K562 (cell line): Measurements from ENCODE around the gene GPC2. TPM values are rescaled to one million over a fixed set of nuclear protein-coding genes. Genes with fewer than 3 reads are reported as not detected.
A peak's percentile ranks its signal among the peaks of the same experiment; 100 is the strongest.

Source experiments
- ARHGAP35 ChIP-seq: fragments of 450-650 bp; IDR thresholded peaks from 2 replicates; pipeline ENCODE4 v1.6.1; 2018; ENCODE audit not compliant: partially characterized antibody
- ARID1B ChIP-seq: fragments of 450-650 bp; IDR thresholded peaks from 2 replicates; pipeline ENCODE4 v1.6.1; 2016; ENCODE audit warnings: antibody characterized with exemption, mild to moderate bottlenecking, inconsistent platforms
- CEBPB ChIP-seq: fragments of 450-650 bp; IDR thresholded peaks from 2 replicates; pipeline ENCODE4 v1.6.1; 2016; ENCODE audit warnings: missing genetic modification characterization, missing compliant biosample characterization
- CHD7 ChIP-seq: fragments of 200-600 bp; sonication (generic); IDR thresholded peaks from one replicate; pipeline ENCODE4 v1.6.1; 2012; ENCODE audit warnings: mild to moderate bottlenecking, low read depth, low read length, inconsistent platforms
- ZNF121 ChIP-seq: sonication (generic); formaldehyde crosslinking; conservative IDR thresholded peaks from 2 replicates; pipeline ENCODE4 v1.8.0; 2022; ENCODE audit warnings: missing genetic modification reagents
- ZNF609 ChIP-seq: sonication (generic); formaldehyde crosslinking; IDR thresholded peaks from 2 replicates; pipeline ENCODE4 v1.8.1; 2023; ENCODE audit warnings: missing genetic modification reagents, mild to moderate bottlenecking, borderline replicate concordance
- ZNF740 ChIP-seq, 3 experiments: fragments of 200-800 bp in 1 of 3; sonication (Bioruptor generic) in 1 of 3; sonication (generic) in 1 of 3; formaldehyde crosslinking in 1 of 3; IDR thresholded peaks; 2 replicates each; pipeline versions ENCODE4 v1.6.1 to v1.8.0; 2016 to 2022; ENCODE audit warnings: mild to moderate bottlenecking in 2 of 3, missing compliant biosample characterization in 2 of 3, missing genetic modification characterization in 2 of 3, missing genetic modification reagents in 1 of 3
- polyA plus RNA-seq, 8 experiments: library from polyadenylated mRNA; depleted of rRNA in 4 of 8; stranded (reverse) in 5 of 8; unstranded in 3 of 8; fragments of >200 nt; fragmentation: Nextera tagmentation in 2 of 8; fragmentation: Illumina TruSeq in 1 of 8; extraction: Ambion mirVana in 2 of 8; extraction: Trizol in 1 of 8; gene quantifications; 2 replicates each; pipeline versions ENCODE4 v1.2.1 to v1.2.3, GENCODE V29; 2011 to 2014; ENCODE audit warnings: inconsistent platforms in 1 of 8, missing spikeins in 1 of 8
- total RNA-seq, 7 experiments: library from RNA; depleted of rRNA in 6 of 7; stranded (reverse); fragments of >200 nt in 6 of 7; fragmentation: Illumina TruSeq in 2 of 7; extraction: Trizol in 2 of 7; gene quantifications; 2 replicates each; pipeline versions ENCODE4 v1.2.1 to v1.2.3, GENCODE V29; 2011 to 2021; ENCODE audit warnings: low replicate concordance in 1 of 7

Gene GPC2
- total and polyA plus RNA-seq, 9 of the 15 experiments (the other 6 are each of a cell fraction or from before 2014, with no cell fraction given) = 0.06 to 7.7 (median 1.4) TPM; not detected in 1

- no peak for TF ChIP-seq ZNF609 (CRISPR knock-in tag)
- TF ChIP-seq ARHGAP35 = peak; percentile 62
- TF ChIP-seq CEBPB = no peak
- TF ChIP-seq ZNF121 (CRISPR knock-in tag) = no peak
- TF ChIP-seq ARID1B = peak; percentile 62
- TF ChIP-seq CHD7 = no peak
- TF ChIP-seq ZNF740 (CRISPR knock-in tag; IDR thresholded peaks at IDR 0.05) = peak; percentile 60; the same call in 1 of the 2 replicates
- TF ChIP-seq ZNF740 (tag; IDR thresholded peaks at IDR 0.05) = no peak
Measured at GRCh38 chr7:100170101-100170897, 6.9 kb downstream of the GPC2 start (continued).
